Epithelial cell of esophagus (primary cell): ENCODE measurements around the gene DYNLT1.

ENCODE experiments used
- DNase-seq: peaks from one replicate; pipeline ENCODE4 v3.0.0; 2010; ENCODE audit warnings: low read depth
- H3K4me3 ChIP-seq: 2 replicates; pipeline ENCODE4 v1.5.1; 2011; ENCODE audit warnings: mild to moderate bottlenecking, low read length, control low read depth
- TF ChIP-seq, protein P1 (sequence below): IDR thresholded peaks from 2 replicates; pipeline ENCODE4 v1.5.1; 2011; ENCODE audit warnings: low read depth, mild to moderate bottlenecking, low read length, control low read depth, inconsistent platforms; ENCODE audit not compliant: insufficient read depth; ENCODE audit errors: missing control alignments

The DYNLT1 gene

GRCh38 chr6:158626360-158627167 is 18.0 kb downstream of the DYNLT1 start:
- TF ChIP-seq, protein P1, sequence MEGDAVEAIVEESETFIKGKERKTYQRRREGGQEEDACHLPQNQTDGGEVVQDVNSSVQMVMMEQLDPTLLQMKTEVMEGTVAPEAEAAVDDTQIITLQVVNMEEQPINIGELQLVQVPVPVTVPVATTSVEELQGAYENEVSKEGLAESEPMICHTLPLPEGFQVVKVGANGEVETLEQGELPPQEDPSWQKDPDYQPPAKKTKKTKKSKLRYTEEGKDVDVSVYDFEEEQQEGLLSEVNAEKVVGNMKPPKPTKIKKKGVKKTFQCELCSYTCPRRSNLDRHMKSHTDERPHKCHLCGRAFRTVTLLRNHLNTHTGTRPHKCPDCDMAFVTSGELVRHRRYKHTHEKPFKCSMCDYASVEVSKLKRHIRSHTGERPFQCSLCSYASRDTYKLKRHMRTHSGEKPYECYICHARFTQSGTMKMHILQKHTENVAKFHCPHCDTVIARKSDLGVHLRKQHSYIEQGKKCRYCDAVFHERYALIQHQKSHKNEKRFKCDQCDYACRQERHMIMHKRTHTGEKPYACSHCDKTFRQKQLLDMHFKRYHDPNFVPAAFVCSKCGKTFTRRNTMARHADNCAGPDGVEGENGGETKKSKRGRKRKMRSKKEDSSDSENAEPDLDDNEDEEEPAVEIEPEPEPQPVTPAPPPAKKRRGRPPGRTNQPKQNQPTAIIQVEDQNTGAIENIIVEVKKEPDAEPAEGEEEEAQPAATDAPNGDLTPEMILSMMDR, result no peak
- no peak overlapping the region for H3K4me3 ChIP-seq
- no peak for DNase-seq

GRCh38 chr6:158625881-158626305 is 18.6 kb downstream of the DYNLT1 start:
- TF ChIP-seq, protein P1, result no peak
- no peak for DNase-seq
- H3K4me3 ChIP-seq, result no peak overlapping the region

DNA sequence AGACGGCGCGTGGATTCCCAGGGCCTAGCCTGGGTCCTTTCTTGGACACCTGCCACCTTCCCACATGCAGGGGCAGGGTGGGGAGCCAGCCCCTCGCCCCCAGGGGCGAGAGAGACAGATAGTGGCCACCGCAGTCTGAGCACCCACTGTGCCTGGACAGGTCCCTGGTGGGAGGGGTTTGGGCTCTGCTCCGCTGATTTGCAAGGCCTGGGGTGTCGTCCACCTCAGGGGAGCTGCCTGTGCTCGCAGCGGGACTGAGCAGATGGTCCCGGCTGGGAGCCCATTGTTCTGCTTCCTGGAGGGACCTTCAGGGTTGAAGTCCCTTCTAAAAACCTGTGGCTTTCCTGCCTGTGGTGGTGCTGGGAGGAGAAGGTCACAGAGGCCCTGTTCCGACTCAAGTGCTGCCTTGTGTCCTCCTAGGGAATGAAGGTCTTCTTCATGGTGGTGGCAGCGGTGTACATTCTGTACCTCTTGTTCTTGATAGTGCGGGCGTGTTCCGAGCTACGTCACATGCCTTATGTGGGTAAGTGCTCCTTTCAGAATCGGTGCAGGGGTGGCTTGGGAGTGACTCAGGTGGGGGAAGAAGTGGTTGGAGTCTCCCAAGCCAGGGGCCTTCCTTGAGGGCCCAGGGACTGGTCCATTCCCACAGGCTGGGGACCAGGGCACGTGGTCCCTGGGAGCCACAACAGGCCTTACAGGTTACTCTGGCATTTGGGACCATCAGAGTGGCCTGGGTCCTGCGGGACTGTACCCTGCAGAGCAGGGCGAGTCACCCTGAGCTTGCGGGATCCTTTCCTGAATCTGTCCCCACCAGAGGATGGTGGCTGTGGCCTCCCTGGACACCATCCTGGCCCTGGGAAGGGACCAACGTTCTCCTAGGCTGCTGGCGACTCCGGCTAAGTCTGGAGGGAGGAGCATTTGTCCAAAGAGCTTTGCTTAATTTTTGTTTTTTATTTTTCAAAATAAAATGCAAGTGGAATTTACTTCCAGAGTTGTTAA is 19.6 kb downstream of the DYNLT1 start:
- DNase-seq, result no peak
- TF ChIP-seq, protein P1, result no peak
- H3K4me3 ChIP-seq, result no peak overlapping the region

DNA sequence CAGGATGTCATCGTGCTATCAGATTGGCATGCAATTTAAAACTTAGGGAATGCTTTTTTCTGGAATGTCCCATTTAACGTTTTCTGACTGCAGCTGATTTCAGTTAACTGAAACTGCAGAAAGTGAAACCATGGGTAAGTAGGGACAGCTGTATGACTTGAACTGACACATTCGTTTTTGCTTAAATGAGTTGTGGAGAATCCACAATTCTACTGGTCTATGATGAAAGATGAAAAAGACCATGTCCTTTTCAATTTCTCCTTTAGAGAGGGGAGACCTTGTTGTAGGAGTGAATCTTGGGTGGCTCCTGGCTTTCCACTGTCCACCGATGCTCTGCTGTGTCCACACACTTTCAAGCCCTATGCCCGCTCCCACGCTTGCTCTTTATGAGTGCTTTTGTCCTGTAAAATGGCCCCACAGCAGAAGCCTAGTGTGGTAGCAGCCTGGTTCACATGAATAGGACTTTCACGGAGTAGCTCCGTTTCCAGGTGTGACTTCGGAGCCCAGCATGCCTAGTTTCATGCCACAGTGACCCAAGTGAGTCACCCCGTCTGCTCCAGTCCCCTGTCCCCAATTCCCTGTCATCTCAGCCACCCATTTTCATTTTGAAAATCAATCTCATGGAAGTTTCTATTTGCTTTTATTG is 21.9 kb downstream of the DYNLT1 start:
- H3K4me3 ChIP-seq, result no peak overlapping the region

GRCh38 chr6:158621694-158622544 is 22.6 kb downstream of the DYNLT1 start:
- DNase-seq, result no peak
- no peak overlapping the region for H3K4me3 ChIP-seq
- TF ChIP-seq, protein P1, result no peak

More for the DNA sequence above, 21.9 kb downstream of the DYNLT1 start:
- no peak for DNase-seq
- TF ChIP-seq, protein P1, result no peak

DNA sequence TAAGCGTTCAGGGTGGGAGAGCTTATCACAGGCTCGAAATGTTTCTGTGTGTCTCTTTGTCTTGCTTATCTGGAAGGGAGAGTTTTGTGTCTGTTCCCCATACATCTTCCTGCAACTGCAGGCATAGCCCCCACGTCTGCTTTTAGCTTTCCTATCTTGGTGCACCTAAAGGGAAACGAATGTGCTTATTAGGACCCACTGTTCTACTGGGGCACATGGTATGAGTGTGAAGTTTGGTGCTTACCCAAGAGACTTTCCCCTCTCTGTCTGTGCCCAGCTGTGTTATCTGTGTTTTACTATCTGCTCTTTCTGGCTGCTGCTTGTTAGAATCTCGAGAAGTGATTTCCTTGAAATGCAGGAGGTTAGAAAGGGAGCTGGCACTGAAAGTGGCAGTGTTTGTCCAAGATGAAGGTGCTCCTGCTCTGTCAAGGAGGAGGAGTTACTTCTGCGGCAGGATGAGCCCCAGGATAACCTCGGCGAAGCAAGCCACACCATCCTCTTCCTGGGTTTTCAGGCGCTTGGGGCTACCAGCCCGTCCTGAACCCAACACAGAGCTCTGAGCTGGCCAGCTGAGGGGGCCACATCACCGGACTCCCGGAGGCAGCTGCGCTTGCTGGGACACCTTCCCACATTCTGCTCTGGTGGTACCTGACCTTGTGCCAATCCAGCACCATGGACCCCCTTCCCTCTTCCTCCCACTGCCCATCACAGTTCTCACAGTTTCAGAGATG is 23.4 kb downstream of the DYNLT1 start:
- DNase-seq, result no peak
- TF ChIP-seq, protein P1, result no peak
- no peak overlapping the region for H3K4me3 ChIP-seq
